ENCODE data around the gene COPRS. TPM values are rescaled to one million over a fixed set of nuclear protein-coding genes. Genes with fewer than 3 reads are reported as not detected.
"Not testable (repeated sequence)": the region's sequence is repeated elsewhere in the genome, so short reads cannot be mapped to it uniquely, and the experiment has no call there.

Gene COPRS
- total RNA-seq, 2 donors from 2014 or later: 67.8 to 73.9 TPM

GRCh38 chr17:31834448-31834847 is 24.6 kb downstream of the COPRS start:
- H3K36me3 ChIP-seq: no peaks in the 10 kb centered on the region
- no peaks in the 10 kb centered on the region for H3K9me3 ChIP-seq
- no peak for TF ChIP-seq CTCF (IDR thresholded peaks at IDR 0.05)
- no peak overlapping the region for H3K27ac ChIP-seq
- no peak for DNase-seq (ENCODE audit: low spot score)
- H3K4me1 ChIP-seq: no peaks in the 10 kb centered on the region
- no peak overlapping the region for H3K4me3 ChIP-seq
- no peaks in the 10 kb centered on the region for H3K27me3 ChIP-seq

DNA sequence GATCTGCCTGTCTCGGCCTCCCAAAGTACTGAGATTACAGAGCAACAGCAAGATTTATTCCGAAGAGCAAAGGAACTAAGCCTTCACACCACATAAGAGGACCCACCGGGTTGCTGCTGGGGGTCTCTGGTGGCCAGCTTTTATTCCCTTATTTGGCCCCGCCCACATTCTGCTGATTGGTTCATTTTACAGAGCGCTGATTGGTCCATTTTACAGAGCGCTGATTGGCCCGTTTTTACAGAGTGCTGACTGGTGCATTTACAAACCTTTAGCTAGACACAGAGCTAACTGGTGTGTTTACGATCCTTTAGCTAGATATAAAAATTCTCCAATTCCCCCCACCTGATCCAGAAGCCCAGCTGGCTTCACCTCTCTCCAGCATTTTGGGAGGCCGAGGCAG is 26.3 kb downstream of the COPRS start:
- Histone ChIP-seq H3K27me3 (no peaks in the 10 kb centered on the region), H3K4me1 (no peaks in the 10 kb centered on the region), H3K36me3 (no peaks in the 10 kb centered on the region), H3K9me3 (no peaks in the 10 kb centered on the region), H3K4me3 (no peak overlapping the region), H3K27ac (no peak overlapping the region)
- no peak for TF ChIP-seq CTCF (IDR thresholded peaks at IDR 0.05)
- no peak for DNase-seq (ENCODE audit: low spot score)

- no peak for DNase-seq (ENCODE audit: low spot score)
- no peak for TF ChIP-seq CTCF (IDR thresholded peaks at IDR 0.05)
- no peak overlapping the region for H3K4me3 ChIP-seq
- H3K9me3 ChIP-seq: no peaks in the 10 kb centered on the region
- no peaks in the 10 kb centered on the region for H3K36me3 ChIP-seq
- H3K27ac ChIP-seq: no peak overlapping the region
- no peaks in the 10 kb centered on the region for H3K27me3 ChIP-seq
- H3K4me1 ChIP-seq: no peaks in the 10 kb centered on the region
Observed at GRCh38 chr17:31830971-31831858, 27.8 kb downstream of the COPRS start.

DNA sequence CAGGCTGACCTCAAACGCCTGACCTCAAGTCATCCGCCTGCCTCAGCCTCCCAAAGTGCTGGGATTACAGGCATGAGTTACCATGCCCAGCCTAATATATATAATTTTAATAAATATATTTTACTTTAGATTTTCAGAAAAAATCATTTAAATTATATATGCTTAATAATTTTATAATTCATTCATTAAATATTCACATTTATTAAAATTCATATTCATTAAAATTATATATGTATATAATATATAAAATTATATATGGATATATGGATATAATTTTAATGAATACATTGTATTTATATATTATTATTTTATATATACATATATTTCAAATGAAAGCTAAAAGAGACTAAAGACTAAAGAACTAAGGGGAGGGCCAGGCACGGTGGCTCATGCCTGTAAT is 29.4 kb downstream of the COPRS start:
- Histone ChIP-seq H3K4me3 (no peak overlapping the region), H3K4me1 (no peaks in the 10 kb centered on the region), H3K27me3 (no peaks in the 10 kb centered on the region), H3K36me3 (no peaks in the 10 kb centered on the region), H3K27ac (no peak overlapping the region), H3K9me3 (no peaks in the 10 kb centered on the region)
- no peak for DNase-seq (ENCODE audit: low spot score)
- no peak for TF ChIP-seq CTCF (IDR thresholded peaks at IDR 0.05)

DNA sequence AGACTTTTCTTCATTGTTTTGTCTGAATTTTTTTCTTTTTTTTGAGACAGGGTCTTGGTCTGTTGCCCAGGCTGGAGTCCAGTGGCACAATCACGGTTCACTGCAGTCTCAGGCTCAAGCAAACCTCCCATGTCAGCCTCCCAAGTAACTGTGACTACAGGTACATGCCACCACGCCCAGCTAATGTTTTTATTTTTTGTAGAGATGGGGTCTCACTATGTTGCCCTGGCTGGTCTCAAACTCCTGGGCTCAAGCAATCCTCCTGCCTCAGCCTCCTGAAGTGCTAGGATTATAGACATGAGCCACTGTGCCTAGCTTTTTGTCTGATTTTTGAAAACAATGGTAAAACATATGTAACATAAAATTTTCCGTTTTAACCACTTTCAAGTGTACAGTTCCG is 30.1 kb downstream of the COPRS start:
- not testable (repeated sequence) for DNase-seq (ENCODE audit: low spot score); H3K9me3 ChIP-seq; H3K4me3 ChIP-seq; H3K27me3 ChIP-seq; H3K36me3 ChIP-seq; H3K27ac ChIP-seq; H3K4me1 ChIP-seq

GRCh38 chr17:31825961-31826691 is 32.9 kb downstream of the COPRS start:
- no peak for DNase-seq (ENCODE audit: low spot score)
- Histone ChIP-seq H3K4me1 (no peaks in the 10 kb centered on the region), H3K27ac (no peak overlapping the region), H3K36me3 (no peaks in the 10 kb centered on the region), H3K27me3 (no peaks in the 10 kb centered on the region), H3K9me3 (no peaks in the 10 kb centered on the region), H3K4me3 (no peak overlapping the region)
- TF ChIP-seq CTCF (IDR thresholded peaks at IDR 0.05): no peak
